ENCODE measurements around the gene NSUN2. TPM values are rescaled to one million over a fixed set of nuclear protein-coding genes. Genes with fewer than 3 reads are reported as not detected.
"Not testable (repeated sequence)": the region's sequence is repeated elsewhere in the genome, so short reads cannot be mapped to it uniquely, and the experiment has no call there.

Gene NSUN2
- polyA plus RNA-seq, 1 donor, result 83.8 TPM

DNA sequence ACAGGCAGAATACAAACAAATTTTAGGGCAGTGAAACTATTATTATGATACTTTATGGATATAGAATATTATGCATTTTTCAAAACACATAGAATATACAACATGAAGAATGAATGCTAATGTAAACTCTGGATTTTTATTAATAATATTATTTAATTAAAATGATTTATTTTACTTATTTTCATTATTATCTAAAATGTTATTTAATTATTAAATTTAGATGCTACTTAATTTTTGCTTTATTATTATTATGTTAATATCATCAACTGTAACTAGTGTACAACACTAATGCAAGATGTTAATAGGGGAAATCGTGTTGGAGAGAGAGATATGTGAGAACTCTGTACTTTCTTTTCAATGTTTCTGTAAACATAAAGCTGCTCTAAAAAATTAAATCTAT is 41.1 kb upstream of the NSUN2 start:
- no CpG with 5 or more reads among the region's 1 CpG for WGBS (ENCODE audit: insufficient coverage, low lambda C conversion rate)

DNA sequence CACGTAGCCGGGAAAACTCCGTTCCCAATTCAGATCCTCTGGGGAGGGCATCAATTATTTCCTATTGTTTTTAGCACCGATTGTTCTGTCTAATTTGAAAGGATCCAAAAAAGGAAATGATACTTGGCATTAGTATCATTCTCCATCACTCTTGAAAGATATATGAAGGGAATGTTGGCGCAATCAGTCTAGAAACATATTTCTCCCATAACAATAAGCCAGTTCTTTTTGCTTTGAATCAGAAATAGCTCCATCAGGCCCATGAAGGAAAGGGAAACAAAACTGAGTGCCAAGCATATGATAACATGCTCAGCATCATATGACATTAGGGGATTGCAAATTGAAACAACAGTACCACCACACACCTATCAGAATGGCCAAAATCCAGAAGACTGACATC is 40.2 kb upstream of the NSUN2 start:
- Histone ChIP-seq H3K27ac (ENCODE audit: low read length) (no peak overlapping the region), H3K4me3 (ENCODE audit: low read length) (no peak overlapping the region), H3K4me1 (ENCODE audit: control insufficient read depth, insufficient read depth, low read length) (no peaks in the 10 kb centered on the region), H3K9me3 (ENCODE audit: control insufficient read depth, low read depth, low read length) (no peaks in the 10 kb centered on the region), H3K27me3 (ENCODE audit: control insufficient read depth, insufficient read depth, low read length) (no peaks in the 10 kb centered on the region), H3K36me3 (ENCODE audit: control insufficient read depth, insufficient read depth, low read length) (peaks cover 2% of the 10 kb centered on the region)
- DNase-seq, result no peak
- whole genome bisulfite sequencing (ENCODE audit: insufficient coverage, low lambda C conversion rate), result 100% methylated on average over 1 of the region's 5 CpGs

More for the DNA sequence above, 41.1 kb upstream of the NSUN2 start:
- Histone ChIP-seq H3K36me3 (ENCODE audit: control insufficient read depth, insufficient read depth, low read length) (peaks cover 2% of the 10 kb centered on the region), H3K4me3 (ENCODE audit: low read length) (no peak overlapping the region), H3K4me1 (ENCODE audit: control insufficient read depth, insufficient read depth, low read length) (no peaks in the 10 kb centered on the region), H3K27ac (ENCODE audit: low read length) (no peak overlapping the region), H3K9me3 (ENCODE audit: control insufficient read depth, low read depth, low read length) (no peaks in the 10 kb centered on the region), H3K27me3 (ENCODE audit: control insufficient read depth, insufficient read depth, low read length) (no peaks in the 10 kb centered on the region)
- DNase-seq, result no peak

GRCh38 chr5:6668717-6669116 is 35.9 kb upstream of the NSUN2 start:
- not testable (repeated sequence) for H3K36me3 ChIP-seq (ENCODE audit: control insufficient read depth, insufficient read depth, low read length); H3K4me3 ChIP-seq (ENCODE audit: low read length); H3K27ac ChIP-seq (ENCODE audit: low read length); H3K9me3 ChIP-seq (ENCODE audit: control insufficient read depth, low read depth, low read length); H3K4me1 ChIP-seq (ENCODE audit: control insufficient read depth, insufficient read depth, low read length); H3K27me3 ChIP-seq (ENCODE audit: control insufficient read depth, insufficient read depth, low read length); DNase-seq
- 80% methylated on average over 1 of the region's 9 CpGs for WGBS (ENCODE audit: insufficient coverage, low lambda C conversion rate)

- DNase-seq, result no peak
- H3K4me3 ChIP-seq (ENCODE audit: low read length), result no peak overlapping the region
- no CpG with 5 or more reads among the region's 5 CpGs for WGBS (ENCODE audit: insufficient coverage, low lambda C conversion rate)
- H3K27me3 ChIP-seq (ENCODE audit: control insufficient read depth, insufficient read depth, low read length), result no peaks in the 10 kb centered on the region
- H3K4me1 ChIP-seq (ENCODE audit: control insufficient read depth, insufficient read depth, low read length), result no peaks in the 10 kb centered on the region
- peaks cover 8% of the 10 kb centered on the region for H3K36me3 ChIP-seq (ENCODE audit: control insufficient read depth, insufficient read depth, low read length)
- no peak overlapping the region for H3K27ac ChIP-seq (ENCODE audit: low read length)
- no peaks in the 10 kb centered on the region for H3K9me3 ChIP-seq (ENCODE audit: control insufficient read depth, low read depth, low read length)
Observed at GRCh38 chr5:6667648-6668047, 34.8 kb upstream of the NSUN2 start.

- no peaks in the 10 kb centered on the region for H3K27me3 ChIP-seq (ENCODE audit: control insufficient read depth, insufficient read depth, low read length)
- H3K4me1 ChIP-seq (ENCODE audit: control insufficient read depth, insufficient read depth, low read length), result no peaks in the 10 kb centered on the region
- H3K36me3 ChIP-seq (ENCODE audit: control insufficient read depth, insufficient read depth, low read length), result peaks cover 8% of the 10 kb centered on the region
- H3K27ac ChIP-seq (ENCODE audit: low read length), result no peak overlapping the region
- H3K9me3 ChIP-seq (ENCODE audit: control insufficient read depth, low read depth, low read length), result no peaks in the 10 kb centered on the region
- DNase-seq, result no peak
- 100% methylated on average over 1 of the region's 15 CpGs for WGBS (ENCODE audit: insufficient coverage, low lambda C conversion rate)
- H3K4me3 ChIP-seq (ENCODE audit: low read length), result no peak overlapping the region
Observed at GRCh38 chr5:6666762-6667161, 33.9 kb upstream of the NSUN2 start.

GRCh38 chr5:6660688-6661087 is 27.8 kb upstream of the NSUN2 start:
- Histone ChIP-seq H3K9me3 (ENCODE audit: control insufficient read depth, low read depth, low read length) (no peaks in the 10 kb centered on the region), H3K27ac (ENCODE audit: low read length) (no peak overlapping the region), H3K36me3 (ENCODE audit: control insufficient read depth, insufficient read depth, low read length) (peaks cover 20% of the 10 kb centered on the region), H3K4me3 (ENCODE audit: low read length) (no peak overlapping the region), H3K27me3 (ENCODE audit: control insufficient read depth, insufficient read depth, low read length) (no peaks in the 10 kb centered on the region), H3K4me1 (ENCODE audit: control insufficient read depth, insufficient read depth, low read length) (no peaks in the 10 kb centered on the region)
- WGBS (ENCODE audit: insufficient coverage, low lambda C conversion rate), result no CpG with 5 or more reads among the region's 3 CpGs
- no peak for DNase-seq

GRCh38 chr5:6659941-6660684 is 27.3 kb upstream of the NSUN2 start:
- Histone ChIP-seq H3K27me3 (ENCODE audit: control insufficient read depth, insufficient read depth, low read length) (no peaks in the 10 kb centered on the region), H3K4me1 (ENCODE audit: control insufficient read depth, insufficient read depth, low read length) (no peaks in the 10 kb centered on the region), H3K36me3 (ENCODE audit: control insufficient read depth, insufficient read depth, low read length) (peaks cover 24% of the 10 kb centered on the region), H3K9me3 (ENCODE audit: control insufficient read depth, low read depth, low read length) (no peaks in the 10 kb centered on the region), H3K27ac (ENCODE audit: low read length) (no peak overlapping the region), H3K4me3 (ENCODE audit: low read length) (no peak overlapping the region)
- no peak for DNase-seq
- WGBS (ENCODE audit: insufficient coverage, low lambda C conversion rate), result 100% methylated on average over 2 of the region's 13 CpGs

DNA sequence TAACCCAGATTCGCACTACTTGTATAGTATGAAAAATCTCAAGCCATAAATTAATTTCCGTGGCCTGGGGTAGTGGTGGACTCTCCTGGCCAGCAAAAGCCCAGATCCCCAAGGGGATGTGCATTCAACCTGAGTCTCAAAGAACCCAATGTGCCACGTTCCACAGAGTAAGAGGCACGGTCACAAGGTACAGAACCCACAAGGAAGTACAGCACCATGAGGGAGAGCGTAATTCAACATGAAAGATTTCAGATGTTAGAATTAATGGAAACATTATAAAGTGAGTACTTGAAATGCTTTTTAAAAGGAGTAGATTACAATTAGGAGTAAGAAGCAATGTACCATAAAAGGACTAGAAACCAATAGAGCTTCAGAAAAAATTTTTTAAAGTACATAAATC is 23.8 kb upstream of the NSUN2 start:
- no peaks in the 10 kb centered on the region for H3K9me3 ChIP-seq (ENCODE audit: control insufficient read depth, low read depth, low read length)
- DNase-seq, result no peak
- H3K4me3 ChIP-seq (ENCODE audit: low read length), result no peak overlapping the region
- no peaks in the 10 kb centered on the region for H3K4me1 ChIP-seq (ENCODE audit: control insufficient read depth, insufficient read depth, low read length)
- peaks cover 20% of the 10 kb centered on the region for H3K36me3 ChIP-seq (ENCODE audit: control insufficient read depth, insufficient read depth, low read length)
- 100% methylated on average over 1 of the region's 5 CpGs for WGBS (ENCODE audit: insufficient coverage, low lambda C conversion rate)
- no peaks in the 10 kb centered on the region for H3K27me3 ChIP-seq (ENCODE audit: control insufficient read depth, insufficient read depth, low read length)
- no peak overlapping the region for H3K27ac ChIP-seq (ENCODE audit: low read length)

- Histone ChIP-seq H3K4me3 (ENCODE audit: low read length) (no peak overlapping the region), H3K27ac (ENCODE audit: low read length) (no peak overlapping the region), H3K9me3 (ENCODE audit: control insufficient read depth, low read depth, low read length) (no peaks in the 10 kb centered on the region), H3K36me3 (ENCODE audit: control insufficient read depth, insufficient read depth, low read length) (peaks cover 20% of the 10 kb centered on the region), H3K27me3 (ENCODE audit: control insufficient read depth, insufficient read depth, low read length) (no peaks in the 10 kb centered on the region), H3K4me1 (ENCODE audit: control insufficient read depth, insufficient read depth, low read length) (no peaks in the 10 kb centered on the region)
- WGBS (ENCODE audit: insufficient coverage, low lambda C conversion rate), result 100% methylated on average over 1 of the region's 8 CpGs
- DNase-seq, result no peak
Observed at GRCh38 chr5:6655432-6655831, 22.6 kb upstream of the NSUN2 start.

DNA sequence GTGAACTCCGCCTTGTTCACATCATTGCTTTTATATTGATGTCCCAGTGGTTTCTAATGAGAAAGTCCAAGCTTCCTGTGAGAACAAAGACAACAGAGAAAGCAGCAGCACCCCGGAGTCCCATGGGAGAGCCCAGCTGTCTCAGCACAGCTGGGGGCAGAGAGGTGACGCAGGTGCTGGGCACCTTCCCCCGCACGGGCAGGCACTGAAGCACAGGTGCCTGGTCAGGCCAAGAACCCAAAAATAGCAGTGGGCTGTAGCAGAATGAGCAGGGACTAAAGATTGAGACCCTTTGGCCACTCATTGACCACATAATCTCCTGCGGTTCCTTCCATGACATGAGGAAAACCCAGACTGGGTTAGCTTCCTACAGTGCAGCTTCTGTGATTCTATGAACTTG is 19.2 kb upstream of the NSUN2 start:
- no peak for DNase-seq
- Histone ChIP-seq H3K9me3 (ENCODE audit: control insufficient read depth, low read depth, low read length) (peaks cover 6% of the 10 kb centered on the region), H3K27ac (ENCODE audit: low read length) (no peak overlapping the region), H3K4me3 (ENCODE audit: low read length) (no peak overlapping the region), H3K4me1 (ENCODE audit: control insufficient read depth, insufficient read depth, low read length) (no peaks in the 10 kb centered on the region), H3K27me3 (ENCODE audit: control insufficient read depth, insufficient read depth, low read length) (no peaks in the 10 kb centered on the region), H3K36me3 (ENCODE audit: control insufficient read depth, insufficient read depth, low read length) (peaks cover 14% of the 10 kb centered on the region)
- no CpG with 5 or more reads among the region's 6 CpGs for WGBS (ENCODE audit: insufficient coverage, low lambda C conversion rate)

DNA sequence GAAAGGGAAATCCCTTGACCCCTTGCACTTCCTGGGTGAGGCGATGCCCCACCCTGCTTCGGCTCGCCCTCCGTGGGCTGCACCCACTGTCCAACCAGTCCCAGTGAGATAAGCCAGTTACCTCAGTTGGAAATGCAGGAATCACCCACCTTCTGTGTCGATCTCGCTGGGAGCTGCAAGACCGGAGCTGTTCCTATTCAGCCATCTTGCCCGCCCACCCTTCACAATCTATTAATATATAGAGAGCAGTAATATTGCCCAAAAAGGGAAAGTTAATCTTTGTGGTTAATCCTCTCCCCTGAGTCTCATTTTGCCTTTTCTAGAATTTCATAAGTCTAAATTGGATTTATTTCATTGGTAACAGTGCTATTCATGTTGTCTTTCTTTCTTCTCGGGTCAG is 16.8 kb upstream of the NSUN2 start:
- Histone ChIP-seq H3K4me1 (ENCODE audit: control insufficient read depth, insufficient read depth, low read length) (no peaks in the 10 kb centered on the region), H3K36me3 (ENCODE audit: control insufficient read depth, insufficient read depth, low read length) (peaks cover 3% of the 10 kb centered on the region), H3K4me3 (ENCODE audit: low read length) (no peak overlapping the region), H3K27me3 (ENCODE audit: control insufficient read depth, insufficient read depth, low read length) (no peaks in the 10 kb centered on the region), H3K27ac (ENCODE audit: low read length) (no peak overlapping the region), H3K9me3 (ENCODE audit: control insufficient read depth, low read depth, low read length) (peaks cover 6% of the 10 kb centered on the region)
- no peak for DNase-seq
- WGBS (ENCODE audit: insufficient coverage, low lambda C conversion rate), result 100% methylated on average over 1 of the region's 9 CpGs

All from large intestine (tissue), 3 donors.